Activated CD8-positive, alpha-beta T cell treated with anti-CD3 and anti-CD28 coated beads, Interleukin-2, amount 10 ng/mL, durations not matched to agents 7 days and 5 days (primary cell): ENCODE measurements around the gene MVD. TPM values are rescaled to one million over a fixed set of nuclear protein-coding genes. Genes with fewer than 3 reads are reported as not detected.

ENCODE experiments used
- ATAC-seq: fragments of 150-1000 bp; cut with Tn5 transposase; one replicate; pipeline ENCODE4 v1.10.0; 2021; ENCODE audit warnings: moderate library complexity
- CTCF ChIA-PET: fragments of 350-600 bp; sonication (Branson Sonifier 250); formaldehyde crosslinking; loops from one replicate; lab custom pipeline; 2021; ENCODE audit warnings: antibody characterized with exemption; lab: Charles Lee
- POLR2A ChIA-PET: fragments of 350-600 bp; sonication (Branson Sonifier 250); formaldehyde crosslinking; loops from one replicate; lab custom pipeline; 2021; ENCODE audit warnings: antibody characterized with exemption; lab: Charles Lee
- DNase-seq: peaks from one replicate; pipeline ENCODE4 v3.0.0-alpha.2; 2020
- H3K27ac Mint-ChIP-seq: one replicate; pipeline ENCODE4 v1.8.0; 2021; ENCODE audit warnings: mild to moderate bottlenecking, mixed read lengths
- H3K27me3 Mint-ChIP-seq: one replicate; pipeline ENCODE4 v1.8.0; 2021; ENCODE audit warnings: low read depth, mixed read lengths
- H3K36me3 Mint-ChIP-seq: one replicate; pipeline ENCODE4 v1.8.0; 2021; ENCODE audit warnings: low read depth, mixed read lengths
- H3K4me1 Mint-ChIP-seq: one replicate; pipeline ENCODE4 v1.8.0; 2021; ENCODE audit warnings: low read depth, mixed read lengths
- H3K4me3 Mint-ChIP-seq: one replicate; pipeline ENCODE4 v1.8.0; 2021; ENCODE audit warnings: mild to moderate bottlenecking, mixed read lengths
- H3K9me3 Mint-ChIP-seq: one replicate; pipeline ENCODE4 v1.8.0; 2022; ENCODE audit warnings: mixed read lengths; ENCODE audit not compliant: insufficient read depth
- total RNA-seq, 2 experiments: library from RNA; stranded (reverse); gene quantifications; one replicate each; pipeline ENCODE4 v1.2.3, GENCODE V29; 2021

Gene MVD
- total RNA-seq, 2 experiments from 2014 or later, result 86.0 to 96.1 TPM

GRCh38 chr16:88605186-88606147 lies 57.4 kb downstream of the MVD start:
- DNase-seq (no peak), ATAC-seq (no peak)
- ChIA-PET POLR2A (interaction anchor here (0.9 kb wide), 1 partner anchor 14 kb away, joined by 3 read pairs; no protein-coding TSS in a partner anchor), CTCF (no interaction called here)
- peaks cover 44% of the 10 kb centered on the region for H3K36me3 Mint-ChIP-seq
- H3K27me3 Mint-ChIP-seq, result no peaks in the 10 kb centered on the region
- no peaks in the 10 kb centered on the region for H3K4me1 Mint-ChIP-seq
- no peak overlapping the region for H3K27ac Mint-ChIP-seq
- no peaks in the 10 kb centered on the region for H3K9me3 Mint-ChIP-seq
- no peak overlapping the region for H3K4me3 Mint-ChIP-seq

- Mint-ChIP-seq H3K27me3 (no peaks in the 10 kb centered on the region), H3K9me3 (no peaks in the 10 kb centered on the region), H3K36me3 (peaks cover 40% of the 10 kb centered on the region), H3K27ac (no peak overlapping the region), H3K4me3 (no peak overlapping the region), H3K4me1 (no peaks in the 10 kb centered on the region)
- ChIA-PET CTCF (interaction anchor here (1.4 kb wide), 1 partner anchor 8 kb away, joined by 3 read pairs; no protein-coding TSS in a partner anchor), POLR2A (no interaction called here)
- ATAC-seq (no peak), DNase-seq (no peak)
These were observed 60.8 kb downstream of the MVD start for GRCh38 chr16:88602091-88602490.

Other genes starting within 250 kb of the MVD start
- gene ZFPM1, start 209.8 kb downstream of the MVD start, total RNA-seq, result 10 to 100 TPM; 15.8 to 19.3 TPM
- gene ZC3H18, start 92.7 kb downstream of the MVD start, total RNA-seq, result 10 to 100 TPM; 80.9 to 90.0 TPM
- gene IL17C, start 24.5 kb downstream of the MVD start, total RNA-seq, result under 1 TPM in 1 of 2 experiments, not detected in 1; 0.37 TPM
- gene CYBA, start 12.0 kb downstream of the MVD start, total RNA-seq, result 100 to 1,000 TPM; 568 to 599 TPM
- gene SNAI3, start 23.4 kb upstream of the MVD start, total RNA-seq, result 10 to 100 TPM; 13.4 to 14.3 TPM
- 100 to 1,000 TPM; 144 to 166 TPM for gene RNF166, start 43.3 kb upstream of the MVD start, total RNA-seq
- 10 to 100 TPM; 27.5 to 29.2 TPM for gene CTU2, start 43.4 kb upstream of the MVD start, total RNA-seq
- gene PIEZO1, start 122.1 kb upstream of the MVD start, total RNA-seq, result 100 to 1,000 TPM; 226 to 230 TPM
- 100 to 1,000 TPM; 126 to 132 TPM for gene CDT1, start 140.7 kb upstream of the MVD start, total RNA-seq
- gene APRT, start 148.8 kb upstream of the MVD start, total RNA-seq, result 100 to 1,000 TPM; 140 to 141 TPM
- gene GALNS, start 193.9 kb upstream of the MVD start, total RNA-seq, result 10 to 100 TPM; 31.1 to 33.3 TPM
- 10 to 100 TPM; 61.2 to 65.3 TPM for gene TRAPPC2L, start 194.0 kb upstream of the MVD start, total RNA-seq
- not detected for gene PABPN1L, start 203.6 kb upstream of the MVD start, total RNA-seq